ENCODE data around the gene WDR64. TPM values are rescaled to one million over a fixed set of nuclear protein-coding genes. Genes with fewer than 3 reads are reported as not detected.
"Not testable (repeated sequence)": the region's sequence is repeated elsewhere in the genome, so short reads cannot be mapped to it uniquely, and the experiment has no call there.

The WDR64 gene
- total and polyA plus RNA-seq, 2 donors, result 0.04 TPM; not detected in 1

DNA sequence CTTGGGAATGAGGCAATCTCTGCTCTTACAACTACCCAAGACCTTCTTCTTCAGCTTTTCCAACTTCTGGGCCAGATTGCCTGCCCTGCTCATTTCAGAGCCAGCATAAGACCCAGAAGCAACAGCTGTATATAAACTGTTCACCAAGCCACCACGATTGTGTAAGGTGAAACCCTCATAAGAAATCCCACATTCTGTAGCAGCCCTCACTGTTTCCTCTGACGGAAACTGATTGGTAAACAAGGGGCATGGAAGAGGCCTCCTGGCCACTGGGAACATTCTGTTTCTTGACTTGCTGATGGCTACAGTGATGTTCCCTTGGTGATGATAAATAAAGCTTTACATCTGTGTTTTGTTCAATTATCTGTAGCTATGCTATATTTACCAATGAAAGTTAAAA, 156.2 kb downstream of the WDR64 start:
- H3K4me1 ChIP-seq (ENCODE audit: insufficient read depth), result no peaks in the 10 kb centered on the region
- H3K36me3 ChIP-seq (ENCODE audit: insufficient read depth), result no peaks in the 10 kb centered on the region
- H3K27ac ChIP-seq (ENCODE audit: low read depth), result no peak overlapping the region
- DNase-seq (ENCODE audit: extremely low spot score), result no peak
- H3K4me3 ChIP-seq (ENCODE audit: low read depth, low read length), result no peak overlapping the region
- WGBS, result 38% methylated on average over 2 of the region's 2 CpGs

DNA sequence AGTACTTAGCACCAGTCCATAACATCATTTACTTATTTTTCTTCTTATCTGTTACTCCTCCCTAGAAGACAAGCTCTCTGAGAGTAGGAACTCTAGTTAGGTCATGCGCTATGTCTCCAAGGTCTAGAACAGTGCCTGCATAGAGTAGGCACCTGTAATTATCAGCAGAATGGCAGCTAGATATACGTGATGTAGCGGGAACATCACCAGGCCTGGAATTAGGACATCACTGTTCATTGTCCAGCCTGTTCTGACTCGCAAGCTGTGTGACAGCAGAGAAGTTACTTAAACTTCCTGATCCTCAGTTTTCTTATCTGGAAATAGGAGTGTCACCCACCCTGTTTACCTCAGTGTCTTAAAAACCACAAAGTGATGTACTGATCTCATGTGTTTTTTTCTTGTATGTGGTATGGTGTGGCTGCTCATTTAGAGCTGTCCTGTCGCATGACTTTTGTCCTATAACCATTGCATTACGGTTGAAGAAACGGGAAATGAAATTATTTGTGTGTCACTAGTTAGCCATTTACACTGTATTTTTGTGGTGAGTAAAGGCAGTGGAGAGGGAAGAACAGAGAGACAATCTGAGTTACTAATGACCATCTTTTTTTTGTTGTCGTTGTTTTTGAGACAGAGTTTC, 158.8 kb downstream of the WDR64 start:
- H3K36me3 ChIP-seq (ENCODE audit: insufficient read depth), result no peaks in the 10 kb centered on the region

DNA sequence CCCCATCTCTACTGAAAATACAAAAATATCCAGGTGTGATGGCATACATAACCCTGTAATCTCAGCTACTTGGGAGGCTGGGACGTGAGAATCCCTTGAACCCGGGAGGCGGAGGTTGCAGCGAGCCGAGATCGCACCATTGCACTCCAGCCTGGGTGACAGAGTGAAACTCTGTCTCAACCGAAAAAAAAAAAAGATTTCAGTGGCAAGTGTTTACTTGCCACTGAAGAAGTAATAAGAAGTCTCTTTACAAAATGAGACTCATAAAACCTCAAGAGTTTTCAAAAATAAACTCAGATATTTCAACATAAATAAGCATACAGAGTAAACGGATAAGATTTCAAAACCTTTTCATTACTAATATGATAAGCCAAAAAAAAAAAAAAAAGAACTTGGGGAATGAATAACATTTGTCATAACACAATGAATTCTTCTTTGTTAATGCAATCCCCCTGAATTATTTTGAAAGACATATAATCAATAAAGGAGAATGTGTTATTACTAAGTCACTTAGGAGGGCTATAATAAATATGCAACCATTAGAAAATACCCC, 161.8 kb downstream of the WDR64 start:
- DNase-seq (ENCODE audit: extremely low spot score), result no peak
- Histone ChIP-seq H3K4me3 (ENCODE audit: low read depth, low read length) (no peak overlapping the region), H3K4me1 (ENCODE audit: insufficient read depth) (no peaks in the 10 kb centered on the region), H3K36me3 (ENCODE audit: insufficient read depth) (no peaks in the 10 kb centered on the region), H3K27ac (ENCODE audit: low read depth) (no peak overlapping the region)
- 83% methylated on average over 8 of the region's 8 CpGs for WGBS

More for the DNA sequence above, 158.8 kb downstream of the WDR64 start:
- 87% methylated on average over 8 of the region's 8 CpGs for WGBS
- DNase-seq (ENCODE audit: extremely low spot score), result no peak
- H3K4me3 ChIP-seq (ENCODE audit: low read depth, low read length), result no peak overlapping the region
- H3K4me1 ChIP-seq (ENCODE audit: insufficient read depth), result no peaks in the 10 kb centered on the region
- H3K27ac ChIP-seq (ENCODE audit: low read depth), result no peak overlapping the region

DNA sequence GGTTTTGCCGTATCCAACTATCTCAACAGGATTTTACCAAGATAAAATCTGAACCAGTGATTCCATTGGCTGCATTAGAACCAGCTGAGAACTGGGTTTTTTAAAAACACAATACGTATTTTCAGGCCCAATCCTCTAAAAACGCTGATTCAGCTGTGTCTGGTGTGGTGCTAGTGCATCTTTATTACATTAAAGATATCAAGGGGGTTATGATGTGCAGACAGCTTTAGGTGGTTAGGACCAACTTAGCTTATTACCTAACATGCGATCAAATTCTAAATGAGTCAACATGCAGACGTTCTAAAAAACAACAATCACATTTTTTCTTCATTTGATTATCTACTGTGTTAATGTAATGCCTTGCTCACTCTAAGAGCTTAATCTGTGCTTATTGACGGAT, 163.9 kb downstream of the WDR64 start:
- H3K27ac ChIP-seq (ENCODE audit: low read depth), result no peak overlapping the region
- 76% methylated on average over 6 of the region's 6 CpGs for WGBS
- no peaks in the 10 kb centered on the region for H3K36me3 ChIP-seq (ENCODE audit: insufficient read depth)

DNA sequence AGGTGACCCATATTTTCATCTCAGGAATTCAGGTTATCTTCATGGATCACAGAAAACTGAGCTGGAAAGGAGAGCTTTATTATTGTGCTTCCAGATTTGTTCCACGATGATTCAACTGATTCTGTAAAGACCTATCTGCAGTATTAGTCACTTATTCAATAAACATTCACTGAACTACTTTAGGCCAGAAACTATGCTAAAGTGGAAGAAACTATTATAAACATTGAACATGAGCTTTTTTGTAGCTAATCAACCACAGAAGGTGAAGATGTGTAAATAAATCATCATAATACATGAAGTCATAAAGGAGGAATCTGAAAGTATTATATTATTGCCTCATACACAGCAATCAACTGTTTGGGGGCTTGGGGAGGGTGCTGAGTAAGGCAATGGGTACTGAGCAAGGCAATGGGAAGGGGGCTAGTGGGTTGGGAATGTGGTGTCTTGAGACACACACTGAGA, 165.3 kb downstream of the WDR64 start:
- Histone ChIP-seq H3K4me3 (ENCODE audit: low read depth, low read length) (no peak overlapping the region), H3K27ac (ENCODE audit: low read depth) (no peak overlapping the region), H3K36me3 (ENCODE audit: insufficient read depth) (no peaks in the 10 kb centered on the region), H3K4me1 (ENCODE audit: insufficient read depth) (no peaks in the 10 kb centered on the region)
- DNase-seq (ENCODE audit: extremely low spot score), result no peak
- 49% methylated on average over 1 of the region's 1 CpG for WGBS

More for the DNA sequence above, 163.9 kb downstream of the WDR64 start:
- Histone ChIP-seq H3K4me3 (ENCODE audit: low read depth, low read length) (no peak overlapping the region), H3K4me1 (ENCODE audit: insufficient read depth) (no peaks in the 10 kb centered on the region)
- no peak for DNase-seq (ENCODE audit: extremely low spot score)

DNA sequence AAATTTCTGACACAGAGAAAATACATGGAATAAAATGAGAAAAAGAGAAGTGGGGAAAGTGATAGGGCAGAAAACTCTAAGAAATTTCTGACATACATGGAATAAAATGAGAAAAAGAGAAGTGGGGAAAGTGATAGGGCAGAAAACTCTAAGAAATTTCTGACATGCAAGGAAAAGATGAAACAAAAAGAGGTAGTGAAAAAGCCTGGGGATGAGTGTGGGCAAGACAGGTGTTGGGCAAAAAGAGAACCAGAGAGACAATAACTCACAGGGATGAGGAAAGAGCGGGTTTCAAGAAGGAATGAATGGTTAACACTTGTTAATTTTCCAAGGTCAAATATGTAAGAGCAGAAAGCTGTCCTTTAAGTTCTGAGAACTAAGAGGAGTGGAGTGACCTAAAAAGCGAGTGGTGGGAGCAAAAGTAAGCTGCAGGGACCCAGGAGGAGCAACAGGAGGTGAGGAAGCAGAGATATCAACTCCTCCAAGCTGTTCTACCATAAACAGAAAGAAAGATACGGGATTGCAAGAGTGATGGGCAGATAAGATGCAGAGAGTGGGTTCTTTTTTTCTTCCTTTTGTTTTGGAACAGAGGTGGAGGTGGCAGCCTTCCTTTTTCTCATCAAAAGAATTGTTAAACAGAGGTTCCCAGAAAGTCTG, 166.0 kb downstream of the WDR64 start:
- WGBS, result 47% methylated on average over 3 of the region's 3 CpGs

DNA sequence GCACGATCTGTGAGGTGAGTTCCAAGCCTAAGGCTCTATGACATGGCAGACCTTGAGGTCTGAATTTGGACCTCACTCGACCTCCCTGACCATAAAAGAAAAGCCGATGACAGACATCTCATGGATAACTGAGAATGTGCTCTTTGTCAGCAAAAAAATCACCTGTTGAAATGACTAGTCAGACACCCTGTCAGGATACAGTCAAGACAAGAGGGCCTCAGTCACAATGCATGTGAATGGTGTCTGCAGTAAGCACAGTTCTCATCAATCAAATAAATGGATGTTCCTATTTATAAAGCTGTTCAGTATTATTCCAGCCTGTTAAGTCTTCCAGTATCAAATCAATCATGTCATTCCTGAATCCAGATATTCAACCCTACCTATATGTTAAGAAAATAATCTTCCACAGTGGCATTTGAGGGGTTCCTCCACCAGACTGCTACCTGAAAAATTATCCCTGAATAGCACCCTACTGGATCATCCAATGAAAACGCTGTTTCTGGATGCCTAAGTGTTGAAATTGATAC, 167.3 kb downstream of the WDR64 start:
- no peak overlapping the region for H3K4me3 ChIP-seq (ENCODE audit: low read depth, low read length)
- no peaks in the 10 kb centered on the region for H3K4me1 ChIP-seq (ENCODE audit: insufficient read depth)
- WGBS, result 77% methylated on average over 4 of the region's 4 CpGs
- H3K36me3 ChIP-seq (ENCODE audit: insufficient read depth), result no peaks in the 10 kb centered on the region
- H3K27ac ChIP-seq (ENCODE audit: low read depth), result no peak overlapping the region
- DNase-seq (ENCODE audit: extremely low spot score), result no peak

More for the DNA sequence above, 166.0 kb downstream of the WDR64 start:
- Histone ChIP-seq H3K4me1 (ENCODE audit: insufficient read depth) (no peaks in the 10 kb centered on the region), H3K36me3 (ENCODE audit: insufficient read depth) (no peaks in the 10 kb centered on the region), H3K4me3 (ENCODE audit: low read depth, low read length) (no peak overlapping the region), H3K27ac (ENCODE audit: low read depth) (no peak overlapping the region)
- no peak for DNase-seq (ENCODE audit: extremely low spot score)

DNA sequence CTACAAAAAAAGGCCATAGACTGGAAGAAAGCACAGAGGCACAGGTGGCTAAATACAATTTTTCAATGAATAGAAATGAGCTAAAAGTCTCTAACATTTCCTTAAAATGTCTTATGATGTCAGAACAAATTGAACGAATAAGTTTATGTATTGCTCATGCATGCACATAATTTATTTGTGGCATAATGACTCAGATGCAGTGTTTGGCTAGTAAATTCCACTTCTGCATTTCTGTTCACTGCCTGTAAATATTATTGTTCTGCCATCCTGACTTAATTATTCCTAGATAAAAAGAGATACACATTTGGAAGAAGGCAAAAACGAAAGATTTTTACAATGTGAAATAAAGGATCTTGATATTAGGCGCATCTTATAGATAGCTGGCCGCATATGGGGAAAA, 169.3 kb downstream of the WDR64 start:
- Histone ChIP-seq H3K27ac (ENCODE audit: low read depth) (no peak overlapping the region), H3K36me3 (ENCODE audit: insufficient read depth) (no peaks in the 10 kb centered on the region), H3K4me3 (ENCODE audit: low read depth, low read length) (no peak overlapping the region), H3K4me1 (ENCODE audit: insufficient read depth) (no peaks in the 10 kb centered on the region)
- no peak for DNase-seq (ENCODE audit: extremely low spot score)
- 75% methylated on average over 4 of the region's 4 CpGs for WGBS

DNA sequence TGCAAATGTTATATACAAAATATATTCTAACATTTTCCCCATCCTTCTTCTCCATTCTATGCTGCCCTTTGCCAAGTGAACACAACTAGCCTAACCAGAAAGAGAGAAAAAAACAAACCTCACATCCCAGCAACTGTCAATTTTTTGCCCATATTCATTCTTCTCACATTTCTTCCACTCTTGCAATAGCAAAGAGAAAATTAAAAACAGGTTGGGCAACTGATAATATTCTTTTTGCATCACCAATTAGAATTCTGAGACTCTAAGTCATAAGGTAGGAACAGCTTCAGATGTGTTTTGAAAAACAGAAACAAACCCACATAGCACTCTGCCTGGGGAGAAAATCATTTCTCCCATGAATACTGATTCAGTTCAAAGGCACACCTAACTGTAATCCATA, 170.8 kb downstream of the WDR64 start:
- Histone ChIP-seq H3K36me3 (ENCODE audit: insufficient read depth) (no peaks in the 10 kb centered on the region), H3K4me1 (ENCODE audit: insufficient read depth) (no peaks in the 10 kb centered on the region), H3K4me3 (ENCODE audit: low read depth, low read length) (no peak overlapping the region), H3K27ac (ENCODE audit: low read depth) (no peak overlapping the region)
- DNase-seq (ENCODE audit: extremely low spot score), result no peak

DNA sequence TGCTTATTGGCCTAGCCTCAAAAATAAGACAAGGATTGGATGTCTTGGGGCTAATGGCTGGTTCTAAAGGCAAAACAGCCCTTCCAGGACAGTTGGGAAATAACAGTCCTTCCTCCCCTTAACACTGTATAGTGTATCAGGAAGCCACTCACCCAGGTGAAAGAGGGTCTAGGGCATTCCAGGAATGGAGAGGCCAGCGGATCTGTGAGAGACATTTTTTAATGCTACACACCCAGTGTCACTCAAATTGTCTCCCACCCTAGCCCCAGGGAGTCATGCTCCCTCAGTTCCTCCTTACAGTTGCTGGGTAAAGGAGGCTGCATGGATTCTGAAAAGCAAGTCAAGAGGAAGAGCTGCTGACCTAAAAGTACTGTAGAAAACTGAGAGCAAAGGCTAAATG, 171.8 kb downstream of the WDR64 start:
- Histone ChIP-seq H3K4me3 (ENCODE audit: low read depth, low read length) (no peak overlapping the region), H3K36me3 (ENCODE audit: insufficient read depth) (no peaks in the 10 kb centered on the region), H3K4me1 (ENCODE audit: insufficient read depth) (no peaks in the 10 kb centered on the region), H3K27ac (ENCODE audit: low read depth) (no peak overlapping the region)
- WGBS, result 88% methylated on average over 1 of the region's 1 CpG
- no peak for DNase-seq (ENCODE audit: extremely low spot score)

DNA sequence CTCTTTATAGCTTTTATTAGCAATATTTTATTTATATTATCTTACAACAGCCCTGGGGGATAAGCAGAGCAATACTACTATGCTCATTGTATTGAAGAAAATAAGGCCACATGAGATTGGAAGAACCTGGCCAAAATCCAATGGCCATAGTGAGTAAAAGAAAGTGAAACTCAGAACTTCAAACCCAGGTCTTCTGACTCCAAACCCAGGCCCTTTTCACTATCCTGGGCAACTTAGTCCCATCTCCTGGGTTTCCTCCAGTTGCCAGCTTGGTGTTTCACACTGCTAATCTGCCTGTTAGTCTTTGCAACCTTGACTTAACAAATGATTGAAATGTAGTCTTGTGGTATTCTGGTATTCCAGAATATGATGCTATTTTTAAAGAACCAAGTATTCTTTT, 173.5 kb downstream of the WDR64 start:
- H3K36me3 ChIP-seq (ENCODE audit: insufficient read depth), result no peaks in the 10 kb centered on the region
- H3K4me3 ChIP-seq (ENCODE audit: low read depth, low read length), result no peak overlapping the region
- no peaks in the 10 kb centered on the region for H3K4me1 ChIP-seq (ENCODE audit: insufficient read depth)
- DNase-seq (ENCODE audit: extremely low spot score), result no peak
- H3K27ac ChIP-seq (ENCODE audit: low read depth), result no peak overlapping the region

DNA sequence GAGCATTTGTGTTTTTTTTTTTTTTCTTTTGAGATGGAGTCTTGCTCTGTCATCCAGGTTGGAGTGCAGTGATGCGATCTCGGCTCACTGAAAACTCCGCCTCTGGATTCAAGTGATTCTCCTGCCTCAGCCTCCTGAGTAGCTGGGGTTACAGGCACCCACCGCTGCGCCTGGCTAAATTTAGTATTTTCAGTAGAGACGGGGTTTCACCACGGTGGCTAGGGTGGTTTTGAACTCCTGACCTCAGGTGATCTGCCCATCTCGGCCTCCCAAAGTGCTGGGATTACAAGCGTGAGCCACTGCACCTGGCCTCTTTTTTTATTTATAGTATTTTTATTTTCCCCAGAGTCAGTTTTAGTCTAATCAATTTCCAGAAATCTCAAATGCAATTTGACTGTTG, 174.5 kb downstream of the WDR64 start:
- DNase-seq (ENCODE audit: extremely low spot score); H3K4me3 ChIP-seq (ENCODE audit: low read depth, low read length); H3K27ac ChIP-seq (ENCODE audit: low read depth); H3K36me3 ChIP-seq (ENCODE audit: insufficient read depth); H3K4me1 ChIP-seq (ENCODE audit: insufficient read depth): not testable (repeated sequence)
- WGBS, result 86% methylated on average over 9 of the region's 9 CpGs

DNA sequence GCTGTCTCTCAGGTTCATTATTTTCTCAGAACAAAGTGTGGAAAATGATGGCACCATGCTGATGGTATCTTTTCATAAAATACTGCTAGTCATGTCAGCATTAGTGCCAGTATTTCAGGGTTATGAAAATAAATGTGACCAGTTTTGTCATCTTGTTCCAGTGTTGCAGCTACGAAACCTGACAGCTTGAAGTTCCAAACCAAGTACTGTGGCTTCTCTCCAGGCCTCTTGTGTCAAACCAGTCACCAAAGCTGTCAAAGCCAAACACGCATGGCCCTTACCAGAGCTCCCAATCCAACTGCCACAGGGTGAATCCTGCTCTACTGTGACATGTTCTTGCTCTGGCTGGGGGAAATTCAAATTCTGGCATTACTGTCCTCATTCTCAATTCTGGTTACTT, 175.2 kb downstream of the WDR64 start:
- 89% methylated on average over 2 of the region's 2 CpGs for WGBS
- Histone ChIP-seq H3K36me3 (ENCODE audit: insufficient read depth) (no peaks in the 10 kb centered on the region), H3K27ac (ENCODE audit: low read depth) (no peak overlapping the region), H3K4me1 (ENCODE audit: insufficient read depth) (no peaks in the 10 kb centered on the region), H3K4me3 (ENCODE audit: low read depth, low read length) (no peak overlapping the region)
- DNase-seq (ENCODE audit: extremely low spot score), result no peak

DNA sequence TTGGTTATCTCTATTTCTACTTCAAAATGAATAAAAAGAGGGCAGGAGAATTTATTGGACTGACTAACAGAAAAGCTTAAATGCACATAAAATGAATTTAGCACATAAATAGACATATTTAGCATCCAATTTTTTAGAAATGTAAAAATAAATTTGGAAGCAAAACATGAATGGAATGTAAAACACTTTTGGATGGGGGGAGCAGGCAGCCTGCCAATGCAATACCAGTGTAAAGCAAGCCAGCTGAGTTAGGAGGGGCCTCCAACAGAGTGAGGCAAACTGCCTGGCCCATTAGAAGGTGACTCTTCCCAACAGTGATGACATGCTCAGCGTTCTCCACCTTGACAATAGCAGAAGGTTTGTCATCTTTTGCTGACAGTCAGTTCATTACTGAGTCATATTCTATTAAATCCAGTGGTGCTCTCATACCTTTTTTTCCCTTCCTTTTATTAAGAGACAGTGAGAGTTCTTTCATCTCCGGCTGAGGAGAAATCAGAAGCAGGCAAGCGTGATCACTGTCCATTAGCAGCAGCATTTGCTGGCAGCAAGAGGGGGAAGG, 176.5 kb downstream of the WDR64 start:
- Histone ChIP-seq H3K27ac (ENCODE audit: low read depth) (no peak overlapping the region), H3K4me1 (ENCODE audit: insufficient read depth) (no peaks in the 10 kb centered on the region), H3K4me3 (ENCODE audit: low read depth, low read length) (no peak overlapping the region), H3K36me3 (ENCODE audit: insufficient read depth) (no peaks in the 10 kb centered on the region)
- no peak for DNase-seq (ENCODE audit: extremely low spot score)
- 37% methylated on average over 3 of the region's 3 CpGs for WGBS
